GM12891 (cell line): ENCODE data around the gene CCDC40.

ENCODE experiments used
- DNase-seq: peaks from one replicate; pipeline ENCODE4 v3.0.0; 2011; ENCODE audit warnings: low spot score; ENCODE audit not compliant: insufficient read length
- FAIRE-seq: peaks from 2 replicates; lab custom pipeline; 2011; peaks lifted over from hg19 to GRCh38; lab: Jason Lieb, UNC
- PAX5 ChIP-seq: IDR thresholded peaks from 2 replicates; pipeline ENCODE4 v1.6.1; 2011; ENCODE audit warnings: low read length, moderate library complexity, mild to moderate bottlenecking; ENCODE audit not compliant: insufficient read depth, severe bottlenecking
- POLR2A ChIP-seq: IDR thresholded peaks from 2 replicates; pipeline ENCODE4 v1.6.1; 2011; ENCODE audit warnings: low read depth, low read length, control low read depth
- POLR2AphosphoS5 ChIP-seq: IDR thresholded peaks from 2 replicates; pipeline ENCODE4 v1.6.1; 2011; ENCODE audit warnings: low read depth, low read length, control low read depth
- POU2F2 ChIP-seq: IDR thresholded peaks from 2 replicates; pipeline ENCODE4 v1.6.1; 2011; ENCODE audit warnings: low read depth, mild to moderate bottlenecking, control low read depth, low read length, moderate library complexity
- SPI1 ChIP-seq: IDR thresholded peaks from 2 replicates; pipeline ENCODE4 v1.6.1; 2011; ENCODE audit warnings: low read depth, low read length, control low read depth
- TAF1 ChIP-seq: IDR thresholded peaks from 2 replicates; pipeline ENCODE4 v1.6.1; 2011; ENCODE audit warnings: low read depth, low read length, control low read depth

The CCDC40 gene

DNA sequence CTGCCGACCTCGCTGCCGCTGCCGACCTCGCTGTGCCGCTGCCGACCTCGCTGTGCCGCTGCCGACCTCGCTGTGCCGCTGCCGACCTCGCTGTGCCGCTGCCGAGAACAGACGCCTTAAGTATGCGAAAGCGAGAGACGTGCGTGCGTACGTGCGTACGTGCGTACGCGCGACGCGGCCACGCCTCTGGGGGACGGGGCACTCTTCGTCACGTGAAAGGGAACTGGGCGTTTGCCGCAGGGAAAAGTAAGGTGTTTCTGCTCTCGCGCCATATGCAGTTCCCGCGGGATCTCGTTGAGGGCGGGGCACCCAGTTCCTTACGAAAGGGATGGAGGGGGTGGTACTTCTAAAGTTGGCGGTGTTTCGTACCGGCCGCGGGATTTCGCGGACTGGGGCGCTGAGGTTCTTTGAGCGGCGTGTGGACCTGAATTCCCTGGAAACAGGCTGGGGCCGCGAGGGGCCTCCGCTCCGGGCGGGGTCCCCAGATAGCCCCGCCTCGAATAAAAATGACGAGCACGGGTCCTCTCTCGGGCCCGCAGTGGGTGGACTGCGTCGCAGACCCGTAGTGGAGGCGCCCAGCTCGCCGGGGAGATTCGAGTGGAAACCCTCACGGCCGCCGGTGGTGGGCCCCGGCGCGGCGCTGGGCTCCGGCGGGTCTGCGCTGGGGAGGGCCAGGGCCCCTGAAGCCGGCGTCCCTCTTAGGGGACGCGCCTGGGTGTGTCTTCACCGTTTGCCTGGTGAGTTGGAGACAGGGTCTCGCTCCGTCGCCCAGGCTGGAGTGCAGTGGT is 110.8 kb downstream of the CCDC40 start, which contains the start of gene EIF4A3:
Gene EIF4A3 (minus strand): TSS at position 94 of the 788 bp plus-strand sequence. CDS start 167 bp downstream, outside the sequence.
- TF ChIP-seq POU2F2, result 0 out of 2 replicates have a peak, but pooled peaks have one; percentile 44
- peak; percentile 65 for TF ChIP-seq SPI1
- peak; percentile 75 for TF ChIP-seq POLR2A
- TF ChIP-seq PAX5, result no peak
- peak; percentile 91 for TF ChIP-seq POLR2AphosphoS5
- TF ChIP-seq TAF1, result peak; percentile 75
- FAIRE-seq, result peak; percentile 100
- peak; percentile 97 for DNase-seq
